UCSD-AML1 (cell line): ENCODE results near the gene ETFA.
"Not testable (repeated sequence)": the region's sequence is repeated elsewhere in the genome, so short reads cannot be mapped to it uniquely, and the experiment has no call there.

Source experiments
- DNase-seq: peaks from one replicate; lab custom pipeline; 2025; ENCODE audit not compliant: unreplicated experiment; lab: John Stamatoyannopoulos, UW

The ETFA gene

DNA sequence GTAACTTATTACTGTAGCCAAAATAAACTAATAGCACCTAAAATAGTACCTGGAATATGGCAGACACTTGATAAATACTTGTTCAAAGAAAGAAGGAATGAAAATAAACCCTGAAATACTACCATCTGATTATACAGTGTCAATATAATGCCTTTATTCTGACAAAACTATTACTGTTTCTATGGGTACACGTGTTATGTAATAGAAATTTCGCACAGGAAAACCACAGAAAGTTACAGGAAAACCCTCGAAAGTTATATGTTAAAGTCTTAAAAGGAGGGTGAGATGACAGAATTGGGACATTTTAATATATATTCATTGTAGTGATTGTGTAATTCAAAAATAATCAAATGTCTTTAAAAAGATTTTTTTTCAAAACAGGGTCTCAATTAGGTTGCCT, 28.8 kb downstream of the ETFA start:
- DNase-seq: no peak

DNA sequence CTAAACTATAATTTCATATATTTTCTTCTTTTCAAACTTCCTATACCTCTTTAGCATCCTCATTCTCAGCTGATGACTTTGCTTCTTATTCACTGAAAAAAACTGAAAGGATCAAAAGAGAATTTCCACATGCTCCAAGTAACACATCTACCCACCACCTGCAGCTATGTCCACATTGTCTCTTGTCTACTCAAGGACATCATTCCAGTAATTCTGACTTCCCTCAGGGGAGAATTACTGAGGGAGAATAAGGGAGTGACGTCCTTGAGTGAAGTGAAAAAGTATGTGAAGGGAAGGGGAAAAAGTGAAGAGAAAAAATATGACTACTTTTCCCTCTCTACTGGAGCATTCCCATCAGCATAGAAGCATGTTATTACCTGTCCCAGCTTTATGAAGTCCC, 32.6 kb downstream of the ETFA start:
- DNase-seq: no peak

DNA sequence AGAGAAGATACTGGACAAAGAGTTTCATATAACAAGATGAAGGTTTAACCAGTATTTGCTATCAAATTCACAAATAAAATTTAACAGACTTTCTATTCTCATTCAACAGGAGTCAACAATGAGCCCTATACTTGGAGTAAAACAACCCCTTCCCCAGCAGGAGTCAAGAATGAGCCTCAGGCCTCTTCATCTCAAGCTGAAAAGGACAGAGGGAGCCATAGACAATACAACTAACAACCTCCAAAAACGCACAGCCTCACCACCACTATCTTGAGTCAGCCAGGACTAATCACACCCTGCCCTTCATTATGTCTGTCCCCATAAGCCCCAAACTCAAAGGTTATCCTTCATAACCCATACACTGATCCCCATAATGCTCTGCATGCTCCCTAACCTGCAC, 36.4 kb downstream of the ETFA start:
- DNase-seq: no peak

DNA sequence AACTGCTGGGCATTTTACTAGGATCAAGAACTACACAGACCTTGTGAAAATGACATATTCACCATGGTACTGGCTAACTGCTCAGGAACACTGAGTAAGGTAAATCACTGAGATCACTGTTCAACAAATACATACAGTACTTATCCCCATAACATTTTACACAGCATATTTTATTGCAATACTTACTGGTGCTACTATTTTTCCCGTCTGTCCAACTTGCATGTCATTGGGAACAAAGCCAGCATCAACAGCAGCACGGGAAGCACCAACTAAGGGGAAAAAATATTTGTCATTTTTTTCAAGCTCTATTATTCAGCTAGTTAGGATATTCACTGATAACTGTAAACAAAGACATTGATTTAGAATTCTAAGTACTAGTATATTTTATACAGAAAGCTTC, 37.0 kb downstream of the ETFA start:
- DNase-seq: no peak

DNA sequence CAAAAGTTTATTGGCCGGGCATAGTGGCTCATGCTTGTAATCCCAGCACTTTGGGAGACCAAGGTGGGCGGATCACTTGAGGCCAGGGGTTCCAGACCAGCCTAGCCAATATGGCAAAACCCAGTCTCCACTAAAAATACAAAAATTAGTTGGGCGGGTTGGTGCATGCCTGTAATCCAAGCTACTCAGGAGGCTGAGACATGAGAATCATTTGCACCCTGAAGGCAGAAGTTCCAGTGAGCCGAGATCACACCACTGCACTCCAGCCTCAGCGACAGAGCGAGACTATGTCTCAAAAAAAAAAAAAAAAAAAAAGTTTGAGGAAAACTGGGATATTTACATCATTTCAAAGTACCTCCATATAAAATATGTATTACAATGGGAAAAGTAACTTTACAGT, 40.4 kb downstream of the ETFA start:
- DNase-seq: no peak

DNA sequence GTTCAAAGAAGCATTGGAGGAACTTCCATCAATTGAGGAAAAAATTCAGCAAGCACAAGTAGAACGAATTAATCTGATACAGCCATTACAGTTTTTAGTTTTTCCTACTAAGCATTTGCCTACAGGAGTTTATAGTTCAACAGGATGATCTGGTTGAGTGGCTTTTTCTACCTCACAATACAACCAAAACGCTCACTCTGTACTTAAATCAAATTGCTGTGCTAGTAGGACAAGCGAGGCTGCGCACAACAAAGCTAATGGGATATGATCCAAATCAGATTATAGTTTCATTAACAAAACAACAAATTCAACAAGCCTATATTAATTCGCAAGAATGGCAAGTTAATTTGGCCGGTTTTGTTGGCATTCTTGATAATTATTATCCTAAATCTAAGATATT, 44.2 kb downstream of the ETFA start:
- DNase-seq: no peak

DNA sequence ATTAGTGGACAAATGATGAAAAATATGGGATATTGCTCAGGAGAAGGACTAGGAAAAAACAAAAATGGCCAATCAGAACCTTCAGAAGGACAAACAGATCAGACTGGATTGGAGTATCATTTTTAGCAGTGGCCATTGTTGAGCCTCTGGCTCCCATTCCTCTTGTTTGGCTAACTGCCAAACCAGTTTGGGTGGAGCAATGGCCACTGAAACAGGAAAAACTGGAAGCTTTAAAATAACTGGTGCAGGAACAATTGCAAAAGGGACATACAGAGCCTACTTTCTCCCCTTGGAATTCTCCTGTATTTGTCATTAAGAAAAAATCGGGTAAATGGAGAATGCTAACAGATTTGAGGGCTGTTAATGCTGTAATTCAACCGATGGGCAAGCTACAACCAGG, 45.5 kb downstream of the ETFA start:
- DNase-seq: not testable (repeated sequence)

DNA sequence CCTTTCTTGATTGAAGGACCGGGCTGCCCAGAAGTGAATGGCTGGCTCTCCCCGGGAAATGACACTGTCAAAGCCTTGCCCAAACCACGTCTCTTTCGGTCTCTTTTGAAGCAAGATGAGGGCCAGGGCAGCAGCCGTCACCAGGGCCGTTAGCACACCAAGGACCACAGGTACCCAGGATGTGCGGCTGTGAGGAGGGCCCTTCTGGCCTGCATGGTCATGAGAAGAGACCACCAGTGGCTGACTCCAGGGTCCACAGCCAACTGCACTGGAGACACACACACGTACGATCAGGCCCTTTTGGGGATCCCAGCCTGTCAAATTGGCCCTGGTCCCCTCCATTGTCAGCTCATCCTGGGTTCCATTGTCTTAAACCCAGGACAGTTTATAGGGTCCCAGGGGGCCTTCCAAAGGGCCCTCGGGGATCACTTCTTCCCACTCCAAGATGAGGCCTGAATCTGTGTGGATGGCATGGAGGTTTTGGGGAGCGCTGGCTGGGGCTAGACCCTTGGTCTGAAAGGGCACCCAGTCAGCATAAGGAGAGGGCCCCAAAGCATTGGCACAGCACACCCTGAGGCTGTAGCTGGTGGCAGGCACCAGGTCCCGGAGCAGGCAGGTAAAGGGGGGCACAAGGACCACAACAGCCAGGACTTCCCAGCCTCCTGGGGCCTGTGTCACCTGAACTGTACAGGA, 50.9 kb downstream of the ETFA start:
- DNase-seq: no peak

DNA sequence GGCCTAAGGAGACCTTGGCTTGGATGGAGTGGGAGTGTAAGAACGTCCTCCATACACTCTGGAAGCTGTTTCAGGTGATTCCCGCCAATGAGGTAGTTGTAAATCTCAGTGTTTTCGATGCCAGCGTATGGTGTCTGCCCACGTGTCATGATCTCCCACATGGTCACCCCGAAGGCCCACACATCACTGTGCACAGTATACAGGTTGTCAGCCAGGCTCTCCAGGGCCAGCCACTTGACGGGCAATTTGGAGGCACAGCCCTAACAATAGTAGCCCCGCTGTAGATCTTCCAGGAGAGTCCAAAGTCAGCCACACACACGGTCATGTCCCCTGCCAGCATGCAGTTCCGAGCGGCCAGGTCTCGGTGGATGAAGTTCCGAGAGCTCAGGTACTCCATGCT, 51.9 kb downstream of the ETFA start:
- DNase-seq: no peak

DNA sequence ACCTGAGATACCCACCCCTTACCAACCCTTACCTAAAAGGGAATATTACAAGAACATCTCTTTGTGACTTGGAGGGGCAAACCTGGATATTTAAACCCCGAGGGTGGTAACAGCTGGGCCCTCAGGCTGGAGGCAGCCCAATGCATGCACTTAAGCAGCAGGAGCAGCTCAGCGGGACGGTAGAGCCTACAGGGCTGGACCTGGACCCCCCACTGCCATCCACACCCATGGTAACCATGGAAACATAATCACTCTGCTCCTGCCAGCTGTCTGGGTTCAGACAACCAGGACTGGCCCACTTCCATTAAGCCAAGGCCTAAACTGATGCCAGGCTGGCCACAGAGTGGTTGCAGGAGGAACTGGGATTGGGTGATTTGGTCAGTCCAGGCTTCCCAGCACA, 52.8 kb downstream of the ETFA start:
- no peak for DNase-seq

DNA sequence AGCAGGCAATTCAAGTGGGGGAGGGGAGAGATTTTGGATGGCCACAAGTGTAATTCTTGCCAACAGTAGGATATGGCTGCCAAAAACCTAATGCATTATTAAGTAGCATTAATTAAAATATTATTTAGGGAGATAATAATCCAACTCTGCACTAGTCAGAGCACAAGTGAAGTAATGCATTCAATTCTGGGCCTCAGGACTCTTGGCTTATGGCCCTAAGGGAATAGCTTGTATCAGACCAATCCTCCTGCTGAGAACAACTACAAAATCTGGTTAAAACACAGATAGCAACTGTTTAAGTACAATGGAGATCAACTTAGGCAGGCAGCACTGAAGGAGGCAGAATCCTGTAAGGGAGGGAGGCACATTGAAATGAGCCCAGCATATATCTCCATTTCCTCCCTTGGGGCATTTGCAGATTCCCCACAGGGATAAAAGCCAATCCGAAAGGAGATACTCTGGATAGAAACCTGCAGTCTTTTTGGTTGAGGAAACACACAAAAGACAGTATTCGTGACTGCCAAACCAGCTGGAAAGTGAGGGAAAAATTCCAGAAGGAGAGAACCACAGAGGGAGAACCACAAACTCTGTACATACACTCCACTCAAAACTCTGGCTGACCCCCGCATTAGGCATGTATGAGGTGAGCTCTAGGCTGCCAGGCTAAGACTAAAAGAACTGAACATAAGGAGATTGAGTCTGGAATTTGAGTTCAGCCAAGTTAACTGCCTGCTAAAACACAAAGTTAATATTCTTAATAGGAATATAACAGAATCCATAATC, 57.4 kb downstream of the ETFA start:
- DNase-seq: no peak

DNA sequence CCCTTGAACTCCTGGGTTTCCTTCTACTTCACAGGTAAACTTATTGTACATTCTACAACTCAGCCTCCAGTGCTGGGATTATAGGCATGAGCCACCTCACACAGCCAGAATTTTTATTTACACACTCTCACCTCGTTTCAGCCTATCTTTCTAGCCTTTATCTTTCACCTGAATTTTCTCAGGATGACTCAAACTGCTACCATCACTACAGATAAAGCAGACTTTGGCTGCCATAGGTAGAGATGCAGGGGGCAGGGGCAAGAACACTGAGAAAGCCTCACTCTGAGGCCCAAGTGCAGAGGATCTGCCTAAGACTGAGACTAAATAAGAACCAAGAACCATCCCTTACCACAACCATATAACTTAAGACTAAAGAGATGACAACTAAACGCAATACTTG, 59.0 kb downstream of the ETFA start:
- DNase-seq: no peak

DNA sequence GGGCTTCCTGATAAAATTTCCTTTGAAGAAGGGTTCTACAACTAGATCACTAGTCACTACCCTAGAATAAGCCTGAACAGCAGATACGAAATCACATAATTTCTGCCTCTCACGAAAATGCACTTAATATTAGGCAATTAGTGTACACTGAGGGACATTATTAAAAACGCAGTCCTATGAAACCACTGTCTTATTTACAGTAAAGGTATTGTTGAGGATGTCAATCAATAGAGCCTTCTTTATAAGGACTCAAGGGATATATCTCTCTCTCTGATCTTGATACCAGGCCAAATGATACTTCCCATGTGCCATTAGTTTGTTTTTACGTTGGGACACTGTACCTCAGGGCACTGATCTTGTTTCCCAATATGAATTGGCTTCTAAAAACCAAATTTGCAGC, 59.6 kb downstream of the ETFA start:
- DNase-seq: no peak

DNA sequence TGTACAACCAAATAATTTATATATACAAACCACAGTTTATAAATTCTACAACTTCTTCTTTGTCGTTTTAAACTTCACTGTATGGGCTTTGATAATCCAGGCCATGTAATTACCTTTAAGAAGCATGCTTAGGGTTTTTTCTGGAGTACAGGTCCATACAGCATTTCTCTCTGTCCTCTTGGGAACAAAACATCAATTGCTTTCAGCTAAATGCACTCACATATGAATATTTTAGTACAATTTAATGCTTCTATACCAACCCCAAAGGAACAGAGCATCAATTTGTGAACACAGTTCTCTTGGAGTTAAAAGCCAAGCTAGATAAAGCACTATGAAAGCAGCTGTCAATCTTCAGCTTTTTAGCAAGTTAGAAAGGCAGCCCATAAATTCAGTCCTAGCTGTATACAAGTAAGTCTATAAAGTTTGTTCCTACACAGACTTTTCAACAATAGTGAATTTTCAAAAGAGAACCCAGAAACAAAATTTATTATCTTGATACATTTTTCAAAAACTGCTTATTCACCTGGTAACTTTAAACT, 66.1 kb downstream of the ETFA start:
- DNase-seq: no peak

DNA sequence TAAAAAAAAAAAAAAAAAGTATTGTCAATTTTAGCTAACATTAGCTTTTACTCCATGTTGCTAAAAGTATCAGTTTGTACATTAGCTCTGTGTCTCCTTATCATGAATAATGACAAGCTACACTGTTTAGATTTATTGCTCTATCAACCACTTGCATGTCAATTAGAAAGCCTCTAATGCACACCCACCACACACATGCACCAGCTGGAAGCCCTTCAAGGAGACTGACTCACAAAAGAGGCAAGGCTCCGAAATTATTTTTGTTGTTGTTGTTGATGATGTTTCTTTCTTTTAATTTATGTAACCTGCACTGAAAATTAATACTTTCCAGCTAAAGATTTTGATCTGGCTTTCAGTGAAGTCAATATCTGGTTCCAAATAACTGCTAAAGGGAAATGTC, 71.5 kb downstream of the ETFA start:
- no peak for DNase-seq

DNA sequence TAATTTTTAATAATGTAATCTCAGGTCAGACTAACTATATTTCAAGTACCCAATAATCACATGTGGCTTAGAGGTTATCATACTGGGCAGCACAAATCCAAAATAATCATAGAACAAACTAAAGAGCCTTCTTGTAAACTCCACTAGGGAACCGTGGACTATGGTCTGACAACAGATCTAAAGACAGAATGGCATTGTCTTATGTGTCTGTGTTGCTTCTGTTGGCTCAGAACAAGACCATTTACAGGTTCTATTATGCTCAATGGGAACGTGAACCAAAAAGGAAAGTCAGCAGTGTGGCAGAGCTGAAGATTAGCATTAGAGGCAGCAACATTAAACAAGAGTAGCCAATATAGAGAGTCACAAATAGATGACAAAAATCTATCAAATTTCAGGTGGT, 74.9 kb downstream of the ETFA start:
- DNase-seq: no peak

DNA sequence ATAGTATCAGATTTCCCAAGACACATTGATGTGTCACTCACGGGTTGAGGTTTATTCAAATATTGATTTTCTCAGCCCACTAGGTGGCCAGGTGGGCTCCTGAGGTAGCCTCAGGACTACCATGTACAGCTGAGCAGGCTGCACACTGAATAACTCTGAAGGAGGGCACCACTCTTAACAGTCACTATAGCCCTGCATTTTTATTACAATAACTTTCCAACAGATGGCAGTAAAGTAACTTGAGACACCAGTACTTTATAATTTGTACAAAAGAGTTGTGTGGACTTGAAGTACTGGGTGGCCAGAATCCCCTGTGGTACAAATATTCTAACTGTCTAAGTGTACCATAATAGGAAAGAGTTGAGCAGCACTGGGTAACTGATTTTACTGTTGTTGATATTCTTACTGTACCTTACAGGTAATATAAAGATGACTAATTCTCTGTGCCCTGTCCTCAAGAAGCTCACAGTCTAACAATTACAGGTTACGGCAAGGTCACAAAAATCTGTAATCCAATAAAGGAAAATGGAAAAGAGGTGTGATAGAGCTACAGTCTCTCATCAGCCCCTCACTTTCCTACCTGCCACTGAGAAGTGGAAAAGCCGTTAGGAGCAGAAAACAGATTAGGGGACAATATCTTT, 76.0 kb downstream of the ETFA start:
- DNase-seq: no peak

DNA sequence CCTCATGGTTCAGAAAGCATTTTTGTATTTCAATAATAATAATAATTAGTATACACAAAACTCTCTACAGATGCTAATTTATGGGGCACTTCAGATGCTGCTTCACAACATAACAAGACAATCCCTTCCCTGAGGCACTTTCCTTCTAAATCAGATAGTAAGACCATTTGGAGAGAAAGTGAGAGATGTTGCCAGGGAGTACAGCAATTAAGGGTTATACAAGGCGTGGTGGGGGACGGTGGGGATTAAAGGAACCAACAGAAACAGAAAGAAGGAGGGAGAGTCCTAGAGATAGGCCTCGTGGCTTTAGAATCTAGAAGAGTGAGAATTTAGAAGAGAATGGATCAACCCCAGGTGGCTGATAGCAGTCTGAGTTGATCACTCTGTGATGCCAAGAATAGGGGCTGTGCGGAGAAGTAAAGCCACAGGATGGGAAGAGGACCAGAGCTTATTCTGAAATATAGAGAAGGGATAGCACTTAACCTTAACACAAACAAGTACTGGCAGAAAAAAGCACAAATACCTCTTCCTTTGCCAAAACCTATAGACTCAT, 76.9 kb downstream of the ETFA start:
- DNase-seq: no peak

DNA sequence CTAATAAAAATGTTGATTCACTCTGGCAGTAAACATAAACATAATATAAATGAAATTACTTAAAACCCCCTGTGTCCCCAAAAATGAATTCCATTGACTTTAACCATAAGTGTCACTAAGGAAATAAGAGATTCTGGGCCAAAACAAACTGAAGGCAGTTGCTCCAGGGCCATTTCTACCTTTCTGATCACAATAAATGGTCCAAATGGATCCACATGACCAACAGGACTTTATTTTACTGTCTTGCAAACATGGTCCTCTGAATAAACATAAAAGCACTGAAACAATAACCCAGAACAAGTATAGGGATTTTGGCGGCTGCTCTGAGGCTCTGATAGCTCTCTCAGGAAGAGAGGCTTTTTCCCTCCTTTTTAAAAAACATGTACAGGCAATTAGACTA, 77.3 kb downstream of the ETFA start:
- DNase-seq: no peak

DNA sequence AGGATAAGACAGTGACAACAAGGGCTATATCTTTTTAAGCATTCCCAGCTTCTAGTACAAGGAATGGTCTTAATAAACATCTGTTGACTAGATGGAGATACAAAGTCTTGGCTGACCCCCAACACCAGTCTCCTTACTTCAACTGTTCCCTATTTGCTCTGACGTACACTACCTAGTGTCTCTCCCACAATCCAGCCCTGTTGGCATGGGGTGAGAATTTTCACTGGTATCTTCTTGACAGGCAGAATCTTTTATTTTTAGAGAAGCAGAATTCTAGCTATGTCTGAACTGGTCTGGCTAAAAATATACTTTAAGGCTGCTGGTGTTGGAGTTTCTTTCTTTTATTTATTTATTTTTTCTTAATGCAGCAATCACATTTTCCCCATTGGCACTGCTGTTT, 82.0 kb downstream of the ETFA start:
- no peak for DNase-seq

DNA sequence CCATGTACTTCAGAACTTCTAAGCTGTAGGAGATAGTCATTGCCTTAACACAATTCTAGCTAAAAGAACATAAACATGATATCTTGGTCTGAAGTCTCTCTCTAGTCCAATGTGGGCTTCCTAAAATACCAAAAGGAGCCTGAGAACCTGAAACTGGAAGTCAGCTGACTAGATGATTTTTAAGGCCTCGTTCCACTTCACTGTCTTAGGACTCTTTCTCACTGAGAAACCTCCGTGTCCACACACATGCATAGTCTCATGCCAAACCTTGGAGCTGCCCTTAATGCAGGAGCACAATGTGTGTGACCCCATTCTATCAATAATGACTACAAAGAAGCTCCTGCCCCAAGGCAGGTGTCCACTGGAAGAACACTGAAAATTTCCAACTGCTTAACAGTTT, 87.7 kb downstream of the ETFA start:
- no peak for DNase-seq

DNA sequence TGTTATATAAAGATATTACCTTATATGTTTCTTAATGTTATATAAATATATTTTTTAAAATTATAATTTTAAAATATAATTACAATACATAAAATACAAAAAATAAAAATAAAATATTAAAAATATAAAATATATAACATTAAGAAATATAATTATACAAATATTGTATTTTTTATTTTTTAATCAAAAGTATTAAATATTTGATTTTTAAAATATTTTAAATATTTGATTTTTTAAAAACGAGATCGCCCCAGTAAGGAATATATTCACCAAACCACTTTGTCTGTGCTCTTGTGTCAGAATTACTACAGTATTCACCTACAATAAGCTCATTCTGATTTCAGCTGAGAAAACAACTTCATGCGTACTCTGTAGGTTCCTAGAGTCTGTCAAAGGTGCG, 89.1 kb downstream of the ETFA start:
- DNase-seq: no peak
